Eye (tissue), 1 donor: ENCODE data around the gene LGALS13.

Experiments
- DNase-seq: peaks from one replicate; pipeline ENCODE4 v3.0.0-alpha.2; 2015

LGALS13 gene

GRCh38 chr19:39602224-39602623 lies at the start of gene LGALS13:
Gene LGALS13, plus strand, starts transcription at chr19:39602524. Its CDS starts 45 bp downstream, at chr19:39602569.
- DNase-seq: no peak

GRCh38 chr19:39553082-39553652 lies 49.2 kb upstream of the LGALS13 start:
- no peak for DNase-seq

GRCh38 chr19:39554701-39555311 lies 47.5 kb upstream of the LGALS13 start:
- DNase-seq: no peak

DNA sequence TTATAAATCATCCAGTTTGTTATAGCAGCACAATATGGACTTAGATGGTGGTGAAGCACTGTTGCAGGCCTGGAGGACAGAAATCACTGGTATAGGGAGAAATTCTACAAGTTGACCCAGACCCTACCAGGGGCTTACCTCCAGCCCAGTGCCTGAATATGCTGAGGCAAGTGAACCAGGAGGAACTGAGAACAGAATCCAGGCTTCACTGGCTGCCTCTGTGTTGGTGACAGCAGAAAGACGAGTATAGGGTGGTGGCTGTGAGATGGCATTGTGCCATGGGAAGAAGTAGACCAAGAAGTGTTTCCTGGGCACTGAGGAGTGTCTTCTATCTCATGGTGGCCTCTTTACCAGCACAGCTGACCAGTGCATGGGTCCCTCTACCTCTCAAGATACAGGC lies 46.4 kb upstream of the LGALS13 start:
- no peak for DNase-seq

GRCh38 chr19:39557811-39558623 lies 44.3 kb upstream of the LGALS13 start:
- peak; percentile 64 for DNase-seq

DNA sequence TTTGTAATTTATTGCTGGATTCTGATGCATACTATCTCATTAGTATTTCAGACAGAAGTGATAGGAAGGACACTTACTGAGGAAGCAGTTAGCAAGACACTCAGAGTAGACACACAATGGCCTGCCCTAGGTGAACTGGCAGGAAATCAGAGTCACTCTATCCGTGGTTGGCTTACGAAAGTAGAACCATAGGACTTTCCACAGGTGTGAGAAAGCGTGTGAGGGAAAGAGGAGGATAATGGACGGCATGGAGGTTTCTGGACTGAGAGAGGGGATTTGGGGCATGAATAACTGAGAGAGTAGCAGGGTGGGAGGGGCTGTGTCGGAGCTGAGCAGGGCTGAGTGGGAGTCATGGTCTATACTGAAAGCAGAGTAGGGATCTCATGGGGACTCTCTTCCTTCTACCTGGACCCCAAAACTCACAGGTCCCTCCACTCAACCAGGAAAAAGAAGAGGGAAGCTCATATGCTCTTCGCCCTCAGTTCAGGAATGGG lies 43.7 kb upstream of the LGALS13 start:
- DNase-seq: no peak

DNA sequence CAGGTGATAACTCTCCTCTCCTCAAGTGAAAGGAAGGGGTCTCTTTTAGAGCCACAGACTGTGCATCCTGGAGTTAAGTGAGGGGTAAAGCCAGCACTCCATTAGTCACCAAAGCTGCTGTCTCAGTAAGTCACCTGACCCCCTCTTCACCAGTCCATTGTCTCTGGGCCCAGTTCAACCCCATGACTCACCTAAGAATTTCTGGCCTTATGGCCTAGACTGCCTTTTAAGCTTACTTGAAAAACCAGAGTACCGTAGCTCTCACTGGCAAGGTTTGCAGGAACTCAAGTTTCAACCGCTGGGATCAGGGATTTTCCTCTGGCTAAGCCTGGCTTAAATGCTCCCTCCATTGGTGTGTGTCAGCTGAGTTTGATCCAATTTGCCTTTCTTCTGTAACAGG lies 38.9 kb upstream of the LGALS13 start:
- DNase-seq: no peak

DNA sequence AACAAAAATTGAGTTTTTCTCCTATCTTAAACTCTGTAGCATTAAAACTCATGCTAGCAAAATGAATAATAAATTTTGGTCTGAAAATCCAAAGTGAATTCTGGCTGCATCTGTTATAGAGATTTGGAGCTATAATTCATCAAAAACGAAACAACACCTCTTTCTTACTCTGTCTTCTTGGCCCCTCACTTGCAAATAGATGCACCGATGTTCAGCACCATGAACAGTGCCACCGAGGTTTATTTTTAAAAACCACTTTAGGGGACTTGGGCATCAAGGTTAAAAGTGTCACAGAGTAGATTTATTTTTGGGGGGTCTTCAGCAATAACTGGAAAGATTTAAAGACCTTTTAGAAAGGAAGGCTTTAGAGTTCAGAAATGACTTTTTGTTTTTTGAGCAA lies 36.3 kb upstream of the LGALS13 start:
- DNase-seq: no peak

GRCh38 chr19:39568604-39569003 lies 33.7 kb upstream of the LGALS13 start:
- no peak for DNase-seq

GRCh38 chr19:39582442-39582841 lies 19.9 kb upstream of the LGALS13 start:
- DNase-seq: no peak

DNA sequence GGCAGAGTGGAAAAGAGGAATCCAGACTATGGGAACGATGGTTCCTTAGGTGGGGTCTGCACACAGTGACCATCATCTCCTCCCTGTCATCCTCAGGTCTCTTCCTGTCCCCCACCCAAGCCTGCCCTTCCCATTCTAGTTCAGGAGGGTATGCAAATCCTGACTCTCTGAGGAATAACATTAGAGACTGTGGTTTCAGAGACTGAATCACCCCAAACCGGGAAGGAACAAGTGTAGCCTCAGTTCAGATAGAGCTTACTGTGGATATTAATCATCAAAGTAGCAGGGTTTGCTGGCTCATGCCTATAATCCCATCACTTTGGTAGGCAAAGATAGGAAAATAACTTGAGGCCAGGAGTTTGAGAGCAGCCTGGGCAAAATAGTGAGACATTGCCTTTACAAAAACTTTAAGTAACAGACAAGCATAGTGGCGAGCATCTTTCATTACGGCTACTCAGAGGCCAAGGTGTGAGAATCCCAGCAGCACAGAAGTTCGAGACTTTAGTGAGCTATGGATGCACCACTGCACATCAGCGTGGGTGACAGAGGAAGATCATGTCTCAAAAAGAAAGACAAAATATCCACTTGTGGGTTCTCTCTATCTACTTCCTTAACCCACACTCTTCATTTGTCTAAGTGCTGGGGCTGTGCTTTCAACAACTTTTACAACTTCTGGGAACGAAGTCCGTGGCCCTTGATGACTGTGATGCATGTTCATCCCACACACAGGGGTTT lies 19.3 kb upstream of the LGALS13 start:
- no peak for DNase-seq

DNA sequence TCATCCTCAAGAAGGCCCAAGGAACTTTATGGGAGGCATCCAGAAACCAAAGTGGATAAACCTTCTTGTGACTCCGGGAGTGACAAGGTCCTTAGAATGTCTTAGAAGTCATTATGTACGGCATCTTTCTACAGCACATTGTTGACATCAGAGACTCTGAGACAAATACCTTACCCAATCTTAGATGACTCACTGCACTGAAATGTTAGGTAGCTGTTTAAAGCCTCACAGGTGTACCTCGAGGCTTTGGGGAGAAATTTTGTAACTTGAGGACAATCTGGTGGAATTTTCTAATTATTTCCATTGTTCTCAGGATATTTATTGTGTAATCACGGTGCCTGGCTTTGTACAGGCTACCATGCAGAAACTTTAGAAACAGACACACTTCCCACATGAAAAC lies 14.8 kb upstream of the LGALS13 start:
- no peak for DNase-seq

GRCh38 chr19:39588066-39588465 lies 14.3 kb upstream of the LGALS13 start:
- DNase-seq: no peak

DNA sequence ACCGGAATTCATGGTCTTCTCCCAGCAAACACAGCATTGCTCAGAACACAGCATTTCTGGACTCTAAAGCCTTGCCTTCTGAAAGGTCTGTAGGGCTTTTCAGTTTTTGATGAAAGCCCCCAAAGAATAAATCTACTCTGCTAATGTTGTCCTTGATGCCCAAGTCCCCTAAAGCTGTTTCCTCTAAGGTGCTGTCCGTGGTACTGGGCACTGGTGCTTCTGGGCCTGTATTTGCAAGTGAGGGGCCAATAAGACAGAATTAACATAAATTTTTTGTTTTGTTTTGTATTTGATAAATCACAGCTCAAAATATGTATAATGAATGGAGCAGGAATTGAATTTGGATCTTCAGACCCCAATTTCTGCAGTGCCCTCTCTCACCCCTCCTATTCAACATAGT lies 12.1 kb upstream of the LGALS13 start:
- DNase-seq: peak; percentile 10

DNA sequence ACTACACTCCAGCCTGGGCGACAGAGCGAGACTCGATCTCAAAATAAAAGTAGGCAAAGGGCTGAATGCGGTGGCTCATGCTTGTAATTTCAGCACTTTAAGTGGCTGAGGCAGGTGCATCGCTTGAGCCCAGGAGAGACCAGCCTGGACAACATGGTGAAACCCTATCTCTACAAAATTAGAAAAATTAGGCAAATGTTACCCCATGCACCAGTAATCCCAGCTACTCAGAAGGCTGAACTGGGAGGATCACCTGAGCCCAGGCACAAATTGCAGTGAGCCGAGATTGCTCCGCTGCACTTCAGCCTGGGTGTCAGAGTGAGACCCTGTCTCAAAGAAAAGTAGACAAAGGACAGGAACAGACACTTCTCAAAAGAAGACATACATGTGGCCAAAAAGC lies 9.9 kb upstream of the LGALS13 start:
- DNase-seq: no peak

DNA sequence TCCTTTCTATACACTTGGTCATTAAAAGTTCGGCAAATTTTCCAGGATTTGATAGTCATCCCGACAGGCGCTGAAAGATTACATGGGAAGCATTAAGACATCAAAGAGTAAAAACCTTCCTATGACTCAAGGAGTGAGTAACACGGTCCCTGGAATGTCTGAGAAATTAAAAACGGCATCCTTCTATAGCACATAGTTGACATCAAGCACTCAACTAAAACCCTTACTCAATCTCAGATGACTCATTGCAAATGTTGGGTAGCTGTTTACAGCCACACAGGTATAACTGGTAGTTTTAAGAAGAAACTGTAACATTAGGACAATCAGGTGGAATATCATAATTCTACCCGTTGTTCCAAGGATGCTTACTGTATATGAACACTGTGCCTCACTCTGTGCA lies 6.4 kb upstream of the LGALS13 start:
- DNase-seq: no peak

GRCh38 chr19:39596911-39597310 lies 5.4 kb upstream of the LGALS13 start:
- no peak for DNase-seq

DNA sequence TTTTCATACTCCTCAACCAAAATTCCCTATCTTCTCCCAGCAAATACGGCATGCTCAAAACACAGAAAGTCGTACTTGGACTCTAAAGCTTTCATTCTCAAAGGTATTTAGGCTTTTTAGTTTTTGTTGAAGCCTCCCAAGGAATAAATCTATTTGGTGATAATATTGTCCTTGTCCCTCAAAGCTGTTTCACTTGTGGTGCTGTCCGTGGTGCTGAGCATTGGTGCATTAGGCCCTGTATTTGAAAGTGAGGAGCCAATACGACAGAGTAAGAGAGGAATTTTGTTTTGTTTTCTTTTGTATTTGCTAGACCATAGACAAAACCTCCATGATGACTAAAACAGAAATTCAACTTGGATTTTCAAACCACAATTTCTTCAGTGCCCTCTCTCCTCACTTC lies 3.2 kb upstream of the LGALS13 start:
- DNase-seq: peak; percentile 54

DNA sequence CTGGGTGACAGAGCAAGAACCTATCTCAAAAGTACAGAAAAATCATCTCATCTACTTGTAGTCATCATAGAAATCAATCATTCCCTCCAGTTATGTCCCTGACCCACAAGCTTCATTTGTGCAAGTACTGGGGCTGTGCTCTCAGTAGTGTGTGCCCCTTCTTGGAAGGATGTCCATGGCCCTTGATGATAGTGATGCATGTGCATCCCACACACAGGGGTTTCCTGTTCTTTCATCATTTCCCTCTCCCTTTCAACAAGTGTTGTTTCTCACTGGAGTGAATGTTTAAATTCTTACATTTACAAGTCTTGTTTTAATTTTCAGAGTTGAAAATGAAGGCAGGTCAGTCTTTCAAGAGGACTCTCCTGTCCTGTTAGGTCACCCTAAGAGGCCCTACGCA lies 1.5 kb downstream of the LGALS13 start:
- no peak for DNase-seq

- DNase-seq: no peak
Observed at GRCh38 chr19:39607021-39607420, 4.7 kb downstream of the LGALS13 start.

- no peak for DNase-seq
Observed at GRCh38 chr19:39607561-39607960, 5.2 kb downstream of the LGALS13 start.

DNA sequence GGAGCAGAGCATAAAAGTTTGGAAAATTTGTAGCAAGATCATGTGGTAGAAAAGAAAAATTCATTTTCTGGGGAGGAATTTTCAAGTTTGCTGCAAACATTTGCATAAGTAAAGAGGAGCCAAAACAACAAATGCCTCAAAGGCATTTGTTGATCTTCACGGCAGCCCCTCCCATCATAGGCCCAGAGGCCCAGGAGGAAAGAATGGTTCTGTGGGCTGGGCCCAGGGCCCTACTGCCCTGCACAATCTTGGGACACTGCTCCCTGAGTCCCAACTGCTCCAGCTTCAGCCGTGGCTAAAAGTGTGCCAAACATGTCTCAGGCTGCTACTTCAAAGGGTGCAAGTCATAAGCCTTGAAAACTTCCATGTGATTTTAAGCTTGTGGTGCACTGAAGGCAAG lies 11.3 kb downstream of the LGALS13 start:
- DNase-seq: no peak

DNA sequence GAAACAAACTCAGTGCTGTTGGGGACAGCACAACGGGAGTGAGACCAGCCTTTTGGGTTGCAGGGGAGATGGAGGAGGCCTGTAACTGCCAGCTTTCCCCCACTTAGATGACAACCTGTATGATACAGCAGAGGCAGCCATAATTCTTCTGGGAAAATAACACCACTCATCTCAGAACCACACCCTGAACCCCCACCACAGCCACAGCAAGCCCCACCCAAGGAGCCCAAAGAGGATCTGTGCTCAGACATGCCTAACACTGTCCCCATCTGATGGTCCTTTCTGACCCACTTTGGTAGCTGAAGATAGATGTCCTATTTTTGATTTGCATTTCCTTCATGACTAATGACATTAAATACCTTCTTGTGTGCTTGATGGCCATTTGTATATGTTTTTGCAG lies 15.4 kb downstream of the LGALS13 start:
- DNase-seq: no peak
